HCT116 (cell line): ENCODE results near the gene LCLAT1.

Experiments used
- CEBPB ChIP-seq: IDR thresholded peaks from 2 replicates; pipeline ENCODE4 v1.6.1; 2012; ENCODE audit warnings: low read depth
- CTCF ChIP-seq, 3 experiments: fragments of 200-600 bp in 1 of 3; sonication (generic) in 1 of 3; IDR thresholded peaks in 2 of 3; conservative IDR thresholded peaks in 1 of 3; 2 replicates each; pipeline ENCODE4 v1.5.1; 2012 to 2017; ENCODE audit warnings: low read depth in 2 of 3, low read length in 2 of 3, antibody characterized with exemption in 1 of 3, borderline replicate concordance in 1 of 3, control low read depth in 1 of 3, mild to moderate bottlenecking in 1 of 3, mixed read lengths in 1 of 3, mixed run types in 1 of 3, moderate library complexity in 1 of 3; ENCODE audit not compliant: insufficient read depth in 1 of 3
- EZH2 ChIP-seq: fragments of 200-600 bp; sonication (generic); IDR thresholded peaks from 2 replicates; pipeline ENCODE4 v1.6.1; 2017; ENCODE audit warnings: antibody characterized with exemption, mixed run types
- EZH2phosphoT487 ChIP-seq: fragments of 200-600 bp; IDR thresholded peaks from 2 replicates; pipeline ENCODE4 v1.6.1; 2018; ENCODE audit warnings: antibody characterized with exemption, borderline replicate concordance
- MAX ChIP-seq: IDR thresholded peaks from 2 replicates; pipeline ENCODE4 v1.6.1; 2012
- POLR2AphosphoS5 ChIP-seq: IDR thresholded peaks from 2 replicates; pipeline ENCODE4 v1.6.1; 2011; ENCODE audit warnings: mild to moderate bottlenecking, low read depth, low read length, moderate library complexity
- RAD21 ChIP-seq: IDR thresholded peaks from 2 replicates; pipeline ENCODE4 v1.6.1; 2012; ENCODE audit warnings: low read depth, mild to moderate bottlenecking
- REST ChIP-seq: IDR thresholded peaks from 2 replicates; pipeline ENCODE4 v1.6.1; 2012; ENCODE audit warnings: low read depth
- SP1 ChIP-seq: IDR thresholded peaks from 2 replicates; pipeline ENCODE4 v1.6.1; 2012; ENCODE audit warnings: low read depth
- ZBTB33 ChIP-seq: IDR thresholded peaks from 2 replicates; pipeline ENCODE4 v1.6.1; 2011; ENCODE audit warnings: mild to moderate bottlenecking, low read length, moderate library complexity; ENCODE audit not compliant: insufficient replicate concordance; ENCODE audit errors: extremely low read depth

GRCh38 chr2:30527859-30528258 is 80.8 kb downstream of the LCLAT1 start:
- TF ChIP-seq RAD21 = no peak
- no peak for TF ChIP-seq EZH2phosphoT487
- no peak for TF ChIP-seq ZBTB33
- TF ChIP-seq EZH2 = no peak
- TF ChIP-seq CTCF (IDR thresholded peaks at IDR 0.05 in 2 of 3, conservative IDR thresholded peaks at IDR 0.05 in 1 of 3; ENCODE audit: borderline replicate concordance in 1 of 3, insufficient read depth in 1 of 3, low read depth in 2 of 3, low read length in 2 of 3) = no peak
- TF ChIP-seq POLR2AphosphoS5 = no peak
- no peak for TF ChIP-seq MAX
- no peak for TF ChIP-seq REST
- TF ChIP-seq CEBPB = no peak
- TF ChIP-seq SP1 = no peak
